22Rv1 (cell line): ENCODE data around the gene SDR42E1.
"Not testable (repeated sequence)": the region's sequence is repeated elsewhere in the genome, so short reads cannot be mapped to it uniquely, and the experiment has no call there.

ENCODE experiments used
- H3K27ac ChIP-seq: fragments of 450-650 bp; 2 replicates; pipeline ENCODE4 v1.5.1; 2017
- CTCF ChIP-seq: fragments of 450-650 bp; IDR thresholded peaks from 2 replicates; pipeline ENCODE4 v1.5.1; 2017; ENCODE audit warnings: mild to moderate bottlenecking
- ZFX ChIP-seq: fragments of 450-650 bp; IDR thresholded peaks from 2 replicates; pipeline ENCODE4 v1.6.1; 2017; ENCODE audit warnings: antibody characterized with exemption, borderline replicate concordance

The SDR42E1 gene

GRCh38 chr16:82016964-82017363, 5.7 kb upstream of the SDR42E1 start:
- H3K27ac ChIP-seq: no peak overlapping the region
- no peak for TF ChIP-seq ZFX
- TF ChIP-seq CTCF: no peak

GRCh38 chr16:82016263-82016662, 5.0 kb upstream of the SDR42E1 start:
- TF ChIP-seq CTCF (peak; percentile 47), ZFX (no peak)

GRCh38 chr16:82013139-82013538, 1.9 kb upstream of the SDR42E1 start:
- TF ChIP-seq CTCF (no peak), ZFX (no peak)
- H3K27ac ChIP-seq: no peak overlapping the region

More at GRCh38 chr16:82016263-82016662, 5.0 kb upstream of the SDR42E1 start:
- no peak overlapping the region for H3K27ac ChIP-seq

- H3K27ac ChIP-seq: no peak overlapping the region
- TF ChIP-seq CTCF (no peak), ZFX (no peak)
Observed at GRCh38 chr16:82010649-82011048, 621 bp downstream of the SDR42E1 start.

GRCh38 chr16:82009789-82010188, 1.5 kb downstream of the SDR42E1 start:
- H3K27ac ChIP-seq: not testable (repeated sequence)

GRCh38 chr16:82008957-82009592, 2.2 kb downstream of the SDR42E1 start:
- no peak overlapping the region for H3K27ac ChIP-seq
- TF ChIP-seq ZFX: no peak
- TF ChIP-seq CTCF: no peak

GRCh38 chr16:82007189-82007588, 4.1 kb downstream of the SDR42E1 start:
- TF ChIP-seq ZFX (no peak), CTCF (no peak)
- no peak overlapping the region for H3K27ac ChIP-seq

- TF ChIP-seq CTCF: no peak
- TF ChIP-seq ZFX: no peak
- H3K27ac ChIP-seq: no peak overlapping the region
Observed at GRCh38 chr16:82006036-82006435, 5.2 kb downstream of the SDR42E1 start.
